A673 (cell line): ENCODE measurements around the gene SUN3.

ENCODE experiments used
- EZH2 ChIP-seq: fragments of 200-600 bp; sonication (generic); IDR thresholded peaks from 2 replicates; pipeline ENCODE4 v1.6.1; 2017; ENCODE audit warnings: borderline replicate concordance, low read depth, mild to moderate bottlenecking, mixed read lengths, antibody characterized with exemption, low read length; ENCODE audit not compliant: poor library complexity, severe bottlenecking
- TF ChIP-seq, protein P1 (sequence below): fragments of 300-800, 200-600 bp; sonication (generic); conservative IDR thresholded peaks from 2 replicates; pipeline ENCODE4 v1.5.1; 2017; ENCODE audit warnings: low read depth, mild to moderate bottlenecking, antibody characterized with exemption, low read length, moderate library complexity, mixed read lengths

DNA sequence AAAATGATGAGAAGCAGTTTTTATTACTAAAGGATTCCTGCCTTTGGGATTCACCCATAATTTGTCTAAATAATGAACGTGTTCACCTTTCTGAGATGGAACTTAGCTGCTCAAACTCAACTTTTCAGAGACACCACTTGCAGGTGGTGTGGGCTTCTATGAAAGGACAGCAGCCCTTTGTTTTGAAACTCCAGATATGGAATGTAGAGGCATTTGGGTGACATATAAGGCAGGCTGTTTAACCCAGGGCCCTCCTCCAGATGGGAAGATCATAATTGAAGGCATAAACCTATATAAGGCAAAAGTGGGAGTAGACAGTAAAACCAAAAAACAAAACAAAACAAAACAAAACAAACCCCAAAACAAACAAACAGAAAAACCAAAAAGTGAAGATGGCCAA is 37.6 kb downstream of the SUN3 start:
- TF ChIP-seq, protein P1, sequence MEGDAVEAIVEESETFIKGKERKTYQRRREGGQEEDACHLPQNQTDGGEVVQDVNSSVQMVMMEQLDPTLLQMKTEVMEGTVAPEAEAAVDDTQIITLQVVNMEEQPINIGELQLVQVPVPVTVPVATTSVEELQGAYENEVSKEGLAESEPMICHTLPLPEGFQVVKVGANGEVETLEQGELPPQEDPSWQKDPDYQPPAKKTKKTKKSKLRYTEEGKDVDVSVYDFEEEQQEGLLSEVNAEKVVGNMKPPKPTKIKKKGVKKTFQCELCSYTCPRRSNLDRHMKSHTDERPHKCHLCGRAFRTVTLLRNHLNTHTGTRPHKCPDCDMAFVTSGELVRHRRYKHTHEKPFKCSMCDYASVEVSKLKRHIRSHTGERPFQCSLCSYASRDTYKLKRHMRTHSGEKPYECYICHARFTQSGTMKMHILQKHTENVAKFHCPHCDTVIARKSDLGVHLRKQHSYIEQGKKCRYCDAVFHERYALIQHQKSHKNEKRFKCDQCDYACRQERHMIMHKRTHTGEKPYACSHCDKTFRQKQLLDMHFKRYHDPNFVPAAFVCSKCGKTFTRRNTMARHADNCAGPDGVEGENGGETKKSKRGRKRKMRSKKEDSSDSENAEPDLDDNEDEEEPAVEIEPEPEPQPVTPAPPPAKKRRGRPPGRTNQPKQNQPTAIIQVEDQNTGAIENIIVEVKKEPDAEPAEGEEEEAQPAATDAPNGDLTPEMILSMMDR, result no peak
- no peak for TF ChIP-seq EZH2
